H1 (cell line): ENCODE measurements around the gene SLC16A2. TPM values are rescaled to one million over a fixed set of nuclear protein-coding genes. Genes with fewer than 3 reads are reported as not detected.

Experiments
- RFX5 ChIP-seq: IDR thresholded peaks from 2 replicates; pipeline ENCODE4 v1.6.1; 2011; ENCODE audit warnings: low read depth, low read length, improper control_type of control experiment, borderline replicate concordance
- polyA plus RNA-seq, 7 experiments: library from polyadenylated mRNA; depleted of rRNA in 3 of 7; stranded (reverse) in 5 of 7; unstranded in 2 of 7; fragments of >200 nt in 5 of 7; fragments of 200-250 nt in 2 of 7; gene quantifications; 1 replicate in 5 of 7; 2 replicates in 1 of 7; 4 replicates in 1 of 7; pipeline versions ENCODE4 v1.2.1 to v1.2.3, GENCODE V29; 2011 to 2013; ENCODE audit warnings: missing spikeins in 2 of 7, mixed read lengths in 2 of 7
- total RNA-seq: library from RNA; stranded (reverse); fragmentation: NEBNext Ultra II Directional; extraction: Animal tissue kit (Norgen Biotek cat#: 25700); gene quantifications from 2 replicates; pipeline ENCODE4 v1.2.1, GENCODE V29; 2021
- TF ChIP-seq, protein P1 (sequence below): fragments of 300-600 bp; sonication (generic); IDR thresholded peaks from 2 replicates; pipeline ENCODE4 v1.7.1; 2012; ENCODE audit warnings: low read length, moderate library complexity, mild to moderate bottlenecking, inconsistent platforms; ENCODE audit not compliant: insufficient replicate concordance

The SLC16A2 gene
- total and polyA plus RNA-seq, 2 of the 8 experiments (the other 6 are each of a cell fraction or from before 2014, with no cell fraction given), result 24.4 to 32.2 TPM

DNA sequence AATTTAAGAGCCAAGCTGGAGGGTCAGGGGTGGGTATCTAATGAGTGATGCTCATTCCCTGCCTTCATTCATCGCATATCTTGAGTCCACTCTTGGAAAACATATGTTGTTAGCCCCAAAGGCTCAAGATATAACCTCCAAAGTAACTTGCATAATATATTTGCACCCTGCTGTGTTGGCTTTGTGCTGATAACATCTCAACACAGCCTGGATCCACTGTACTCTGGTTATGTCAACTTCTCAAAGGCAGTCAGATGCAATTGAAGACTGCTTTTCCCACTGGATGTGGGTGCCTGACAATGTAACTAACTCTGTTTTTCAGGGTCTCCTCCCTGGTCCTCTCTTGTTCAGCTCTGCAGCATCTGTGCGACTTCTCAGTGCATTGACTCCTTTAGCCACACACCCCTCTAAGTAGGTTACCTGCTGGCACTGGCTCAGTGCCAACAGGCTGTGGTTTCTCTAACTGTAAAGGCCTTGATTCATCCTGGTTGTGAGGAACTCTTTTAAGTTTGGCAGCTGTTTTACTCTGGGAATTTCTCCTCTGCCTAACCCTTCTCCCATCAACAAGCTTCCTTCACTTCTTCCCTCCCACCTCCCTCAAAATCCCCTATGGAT lies 28.1 kb downstream of the SLC16A2 start (continued):
- TF ChIP-seq, protein P1, sequence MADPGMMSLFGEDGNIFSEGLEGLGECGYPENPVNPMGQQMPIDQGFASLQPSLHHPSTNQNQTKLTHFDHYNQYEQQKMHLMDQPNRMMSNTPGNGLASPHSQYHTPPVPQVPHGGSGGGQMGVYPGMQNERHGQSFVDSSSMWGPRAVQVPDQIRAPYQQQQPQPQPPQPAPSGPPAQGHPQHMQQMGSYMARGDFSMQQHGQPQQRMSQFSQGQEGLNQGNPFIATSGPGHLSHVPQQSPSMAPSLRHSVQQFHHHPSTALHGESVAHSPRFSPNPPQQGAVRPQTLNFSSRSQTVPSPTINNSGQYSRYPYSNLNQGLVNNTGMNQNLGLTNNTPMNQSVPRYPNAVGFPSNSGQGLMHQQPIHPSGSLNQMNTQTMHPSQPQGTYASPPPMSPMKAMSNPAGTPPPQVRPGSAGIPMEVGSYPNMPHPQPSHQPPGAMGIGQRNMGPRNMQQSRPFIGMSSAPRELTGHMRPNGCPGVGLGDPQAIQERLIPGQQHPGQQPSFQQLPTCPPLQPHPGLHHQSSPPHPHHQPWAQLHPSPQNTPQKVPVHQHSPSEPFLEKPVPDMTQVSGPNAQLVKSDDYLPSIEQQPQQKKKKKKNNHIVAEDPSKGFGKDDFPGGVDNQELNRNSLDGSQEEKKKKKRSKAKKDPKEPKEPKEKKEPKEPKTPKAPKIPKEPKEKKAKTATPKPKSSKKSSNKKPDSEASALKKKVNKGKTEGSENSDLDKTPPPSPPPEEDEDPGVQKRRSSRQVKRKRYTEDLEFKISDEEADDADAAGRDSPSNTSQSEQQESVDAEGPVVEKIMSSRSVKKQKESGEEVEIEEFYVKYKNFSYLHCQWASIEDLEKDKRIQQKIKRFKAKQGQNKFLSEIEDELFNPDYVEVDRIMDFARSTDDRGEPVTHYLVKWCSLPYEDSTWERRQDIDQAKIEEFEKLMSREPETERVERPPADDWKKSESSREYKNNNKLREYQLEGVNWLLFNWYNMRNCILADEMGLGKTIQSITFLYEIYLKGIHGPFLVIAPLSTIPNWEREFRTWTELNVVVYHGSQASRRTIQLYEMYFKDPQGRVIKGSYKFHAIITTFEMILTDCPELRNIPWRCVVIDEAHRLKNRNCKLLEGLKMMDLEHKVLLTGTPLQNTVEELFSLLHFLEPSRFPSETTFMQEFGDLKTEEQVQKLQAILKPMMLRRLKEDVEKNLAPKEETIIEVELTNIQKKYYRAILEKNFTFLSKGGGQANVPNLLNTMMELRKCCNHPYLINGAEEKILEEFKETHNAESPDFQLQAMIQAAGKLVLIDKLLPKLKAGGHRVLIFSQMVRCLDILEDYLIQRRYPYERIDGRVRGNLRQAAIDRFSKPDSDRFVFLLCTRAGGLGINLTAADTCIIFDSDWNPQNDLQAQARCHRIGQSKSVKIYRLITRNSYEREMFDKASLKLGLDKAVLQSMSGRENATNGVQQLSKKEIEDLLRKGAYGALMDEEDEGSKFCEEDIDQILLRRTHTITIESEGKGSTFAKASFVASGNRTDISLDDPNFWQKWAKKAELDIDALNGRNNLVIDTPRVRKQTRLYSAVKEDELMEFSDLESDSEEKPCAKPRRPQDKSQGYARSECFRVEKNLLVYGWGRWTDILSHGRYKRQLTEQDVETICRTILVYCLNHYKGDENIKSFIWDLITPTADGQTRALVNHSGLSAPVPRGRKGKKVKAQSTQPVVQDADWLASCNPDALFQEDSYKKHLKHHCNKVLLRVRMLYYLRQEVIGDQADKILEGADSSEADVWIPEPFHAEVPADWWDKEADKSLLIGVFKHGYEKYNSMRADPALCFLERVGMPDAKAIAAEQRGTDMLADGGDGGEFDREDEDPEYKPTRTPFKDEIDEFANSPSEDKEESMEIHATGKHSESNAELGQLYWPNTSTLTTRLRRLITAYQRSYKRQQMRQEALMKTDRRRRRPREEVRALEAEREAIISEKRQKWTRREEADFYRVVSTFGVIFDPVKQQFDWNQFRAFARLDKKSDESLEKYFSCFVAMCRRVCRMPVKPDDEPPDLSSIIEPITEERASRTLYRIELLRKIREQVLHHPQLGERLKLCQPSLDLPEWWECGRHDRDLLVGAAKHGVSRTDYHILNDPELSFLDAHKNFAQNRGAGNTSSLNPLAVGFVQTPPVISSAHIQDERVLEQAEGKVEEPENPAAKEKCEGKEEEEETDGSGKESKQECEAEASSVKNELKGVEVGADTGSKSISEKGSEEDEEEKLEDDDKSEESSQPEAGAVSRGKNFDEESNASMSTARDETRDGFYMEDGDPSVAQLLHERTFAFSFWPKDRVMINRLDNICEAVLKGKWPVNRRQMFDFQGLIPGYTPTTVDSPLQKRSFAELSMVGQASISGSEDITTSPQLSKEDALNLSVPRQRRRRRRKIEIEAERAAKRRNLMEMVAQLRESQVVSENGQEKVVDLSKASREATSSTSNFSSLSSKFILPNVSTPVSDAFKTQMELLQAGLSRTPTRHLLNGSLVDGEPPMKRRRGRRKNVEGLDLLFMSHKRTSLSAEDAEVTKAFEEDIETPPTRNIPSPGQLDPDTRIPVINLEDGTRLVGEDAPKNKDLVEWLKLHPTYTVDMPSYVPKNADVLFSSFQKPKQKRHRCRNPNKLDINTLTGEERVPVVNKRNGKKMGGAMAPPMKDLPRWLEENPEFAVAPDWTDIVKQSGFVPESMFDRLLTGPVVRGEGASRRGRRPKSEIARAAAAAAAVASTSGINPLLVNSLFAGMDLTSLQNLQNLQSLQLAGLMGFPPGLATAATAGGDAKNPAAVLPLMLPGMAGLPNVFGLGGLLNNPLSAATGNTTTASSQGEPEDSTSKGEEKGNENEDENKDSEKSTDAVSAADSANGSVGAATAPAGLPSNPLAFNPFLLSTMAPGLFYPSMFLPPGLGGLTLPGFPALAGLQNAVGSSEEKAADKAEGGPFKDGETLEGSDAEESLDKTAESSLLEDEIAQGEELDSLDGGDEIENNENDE, result no peak
- TF ChIP-seq RFX5, result no peak
